GM06990 (cell line): ENCODE measurements around the gene SLIT2.

Experiments used
- DNase-seq: peaks from one replicate; pipeline ENCODE4 v3.0.0-alpha.2; 2011; ENCODE audit not compliant: insufficient read length; ENCODE audit errors: extremely low read depth
- H3K27me3 ChIP-seq: replicated peaks from 2 replicates; pipeline ENCODE4 v1.6.0; 2011; ENCODE audit warnings: low read length; ENCODE audit not compliant: control insufficient read depth, insufficient read depth
- H3K36me3 ChIP-seq: 2 replicates; pipeline ENCODE4 v1.5.1; 2011; ENCODE audit warnings: low read length; ENCODE audit not compliant: control insufficient read depth, insufficient read depth
- H3K4me3 ChIP-seq: replicated peaks from 2 replicates; pipeline ENCODE4 v1.5.1; 2011; ENCODE audit warnings: low read depth, mild to moderate bottlenecking, control low read depth, low read length
- CTCF ChIP-seq: IDR thresholded peaks from 2 replicates; pipeline ENCODE4 v1.5.1; 2011; ENCODE audit warnings: low read length, control low read depth, mild to moderate bottlenecking, inconsistent platforms; ENCODE audit not compliant: insufficient read depth, poor library complexity, severe bottlenecking

The SLIT2 gene

GRCh38 chr4:20273793-20274192 is 22.1 kb downstream of the SLIT2 start:
- no peak for TF ChIP-seq CTCF
- DNase-seq, result no peak

GRCh38 chr4:20276848-20277247 is 25.1 kb downstream of the SLIT2 start:
- DNase-seq, result no peak
- Histone ChIP-seq H3K4me3 (no peak overlapping the region), H3K36me3 (no peaks in the 10 kb centered on the region), H3K27me3 (no peaks in the 10 kb centered on the region)
- TF ChIP-seq CTCF, result no peak

More at GRCh38 chr4:20273793-20274192, 22.1 kb downstream of the SLIT2 start:
- no peaks in the 10 kb centered on the region for H3K27me3 ChIP-seq
- no peak overlapping the region for H3K4me3 ChIP-seq
- H3K36me3 ChIP-seq, result no peaks in the 10 kb centered on the region

- no peak for TF ChIP-seq CTCF
- no peak for DNase-seq
- no peaks in the 10 kb centered on the region for H3K36me3 ChIP-seq
- H3K27me3 ChIP-seq, result no peaks in the 10 kb centered on the region
- H3K4me3 ChIP-seq, result no peak overlapping the region
Measured at GRCh38 chr4:20278195-20278594, 26.5 kb downstream of the SLIT2 start.

- Histone ChIP-seq H3K4me3 (no peak overlapping the region), H3K36me3 (no peaks in the 10 kb centered on the region), H3K27me3 (no peaks in the 10 kb centered on the region)
- no peak for DNase-seq
- TF ChIP-seq CTCF, result no peak
Measured at GRCh38 chr4:20279381-20279780, 27.7 kb downstream of the SLIT2 start.

- no peak for DNase-seq
- H3K27me3 ChIP-seq, result no peaks in the 10 kb centered on the region
- no peaks in the 10 kb centered on the region for H3K36me3 ChIP-seq
- no peak for TF ChIP-seq CTCF
- no peak overlapping the region for H3K4me3 ChIP-seq
Measured at GRCh38 chr4:20281453-20281852, 29.7 kb downstream of the SLIT2 start.

GRCh38 chr4:20283039-20283438 is 31.3 kb downstream of the SLIT2 start:
- Histone ChIP-seq H3K4me3 (no peak overlapping the region), H3K27me3 (no peaks in the 10 kb centered on the region), H3K36me3 (no peaks in the 10 kb centered on the region)
- no peak for DNase-seq
- TF ChIP-seq CTCF, result no peak
